Heart left ventricle (tissue), 13 donors: ENCODE data around the gene ZNF75A.

ENCODE experiments used
- CTCF ChIP-seq, 12 donors: fragments of 200-600 bp; sonication (generic) in 4 of 12; IDR thresholded peaks; one replicate each; pipeline versions ENCODE4 v1.5.0 to v1.8.0; 2018 to 2022; ENCODE audit warnings: antibody characterized with exemption in 12 of 12, mild to moderate bottlenecking in 5 of 12
- POLR2A ChIP-seq, 2 donors: fragments of 450-650 bp; IDR thresholded peaks; one replicate each; pipeline ENCODE4 v1.6.1; 2017; ENCODE audit warnings: antibody characterized with exemption in 2 of 2, mild to moderate bottlenecking in 2 of 2, moderate library complexity in 2 of 2
- donor health status: ischemic (EF 13 %, LVEDD 7.1; RV severe dilation, severe dysfunction).
- donor health status: DM: no; HTN: yes; CAD: no.
- donor health status: DM: no; HTN: no; CAD: no.
- donor health status: ischemic (EF 25% LVEDD 6.9; RV normal size, moderate dysfunction).
- donor health status: ischemic (EF 25% LVEDD 5.7; RV mildly dilated, moderate dysfunction).
- donor health status: ischemic (EF 35%, LVEDD 5.7; RV mildly dilated, moderate dysfunction).
- donor health status: nonischemic (EF 11% LVEDD 7.7; RV severe dilation, severe dysfunction).
- donor health status: DM: yes; HTN: yes; CAD: no.
- donor health status: PGD.
- donor health status: ischemic (EF 29% LVEDD 5.4; RV normal size, mild dysfunction).
- donor health status: nonischemic (EF 23%, LVEDD 6.1; RV moderate dilation, normal function).

- TF ChIP-seq CTCF (IDR thresholded peaks at IDR 0.05), result no peak
- TF ChIP-seq POLR2A (IDR thresholded peaks at IDR 0.05), result no peak
These were observed 42.3 kb downstream of the ZNF75A start for GRCh38 chr16:3347586-3347985.
